ENCODE data around the gene HIVEP3.

Gene HIVEP3

DNA sequence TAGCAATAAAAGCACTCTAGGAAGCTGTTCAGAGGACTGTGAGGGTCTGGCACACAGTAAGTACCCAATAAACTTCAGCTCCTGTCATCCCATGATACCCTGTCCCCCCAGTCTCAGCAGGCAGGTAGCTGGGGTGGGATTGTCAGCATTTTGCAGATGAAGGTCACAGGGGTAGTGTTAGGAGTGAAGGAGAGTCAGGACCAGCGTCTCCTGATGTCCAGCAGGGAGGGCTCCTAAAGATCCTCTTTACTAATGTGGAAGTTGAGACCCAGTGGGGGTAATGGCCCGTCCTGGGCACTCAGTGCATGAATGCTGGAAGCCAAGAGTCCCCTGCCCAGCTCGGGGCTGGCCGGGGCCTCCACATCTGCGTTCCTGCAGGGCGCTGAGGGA, 402.9 kb downstream of the HIVEP3 start:
- H3K79me2 ChIP-seq (ENCODE audit: insufficient read depth, low read length): no peaks in the 10 kb centered on the region

DNA sequence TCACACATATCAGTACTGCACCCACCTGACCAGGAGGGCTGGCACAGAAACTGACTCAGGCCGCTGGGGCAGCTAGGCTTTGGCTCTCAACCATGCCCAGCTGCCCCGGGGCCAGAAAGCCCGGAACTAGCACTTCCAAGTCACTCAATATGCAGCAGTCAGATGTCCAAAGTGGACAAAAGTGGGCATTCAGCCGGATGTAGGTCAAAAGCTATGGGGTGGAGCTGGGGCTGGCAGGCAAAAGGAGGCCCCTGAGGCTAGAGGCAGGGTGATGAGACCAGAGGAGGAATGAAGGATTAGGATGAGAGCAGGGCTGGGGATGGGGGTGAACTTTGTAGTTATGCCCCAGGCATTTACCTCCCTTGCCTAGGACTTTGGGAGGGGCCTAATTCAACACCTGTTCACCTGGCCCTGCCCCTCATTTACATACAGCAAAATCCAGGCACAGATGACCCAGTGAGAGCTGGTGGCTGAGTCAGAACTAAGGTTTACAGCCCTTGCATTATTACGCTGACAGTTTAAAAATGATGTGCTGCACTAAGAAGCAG, 403.5 kb downstream of the HIVEP3 start:
- Histone ChIP-seq H3K27me3 (ENCODE audit: insufficient read depth, low read length, poor library complexity, severe bottlenecking) (no peaks in the 10 kb centered on the region), H3F3A (ENCODE audit: low read depth) (no peaks in the 10 kb centered on the region), H3K9me2 (replicated peaks; ENCODE audit: low read depth, low read length) (no peaks in the 10 kb centered on the region), H3K4me3 (ENCODE audit: low read length, poor library complexity, severe bottlenecking) (no peak overlapping the region), H3K9ac (ENCODE audit: low read depth, low read length, poor library complexity, severe bottlenecking) (no peak overlapping the region), H3K4me2 (ENCODE audit: low read depth, low read length, poor library complexity, severe bottlenecking) (no peak overlapping the region), H4K20me1 (ENCODE audit: insufficient read depth, low read length, poor library complexity, severe bottlenecking) (no peaks in the 10 kb centered on the region), H3K36me3 (ENCODE audit: insufficient read depth, low read length) (no peaks in the 10 kb centered on the region), H2AFZ (ENCODE audit: low read length) (no peak overlapping the region), H3K9me3 (ENCODE audit: insufficient read depth, low read depth, low read length) (no peaks in the 10 kb centered on the region), H3K79me2 (ENCODE audit: insufficient read depth, low read length) (no peaks in the 10 kb centered on the region), H3K4me1 (ENCODE audit: insufficient read depth, low read length, poor library complexity, severe bottlenecking) (no peaks in the 10 kb centered on the region)
- TF ChIP-seq, protein P1, sequence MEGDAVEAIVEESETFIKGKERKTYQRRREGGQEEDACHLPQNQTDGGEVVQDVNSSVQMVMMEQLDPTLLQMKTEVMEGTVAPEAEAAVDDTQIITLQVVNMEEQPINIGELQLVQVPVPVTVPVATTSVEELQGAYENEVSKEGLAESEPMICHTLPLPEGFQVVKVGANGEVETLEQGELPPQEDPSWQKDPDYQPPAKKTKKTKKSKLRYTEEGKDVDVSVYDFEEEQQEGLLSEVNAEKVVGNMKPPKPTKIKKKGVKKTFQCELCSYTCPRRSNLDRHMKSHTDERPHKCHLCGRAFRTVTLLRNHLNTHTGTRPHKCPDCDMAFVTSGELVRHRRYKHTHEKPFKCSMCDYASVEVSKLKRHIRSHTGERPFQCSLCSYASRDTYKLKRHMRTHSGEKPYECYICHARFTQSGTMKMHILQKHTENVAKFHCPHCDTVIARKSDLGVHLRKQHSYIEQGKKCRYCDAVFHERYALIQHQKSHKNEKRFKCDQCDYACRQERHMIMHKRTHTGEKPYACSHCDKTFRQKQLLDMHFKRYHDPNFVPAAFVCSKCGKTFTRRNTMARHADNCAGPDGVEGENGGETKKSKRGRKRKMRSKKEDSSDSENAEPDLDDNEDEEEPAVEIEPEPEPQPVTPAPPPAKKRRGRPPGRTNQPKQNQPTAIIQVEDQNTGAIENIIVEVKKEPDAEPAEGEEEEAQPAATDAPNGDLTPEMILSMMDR (conservative IDR thresholded peaks at IDR 0.05; ENCODE audit: low read length): no peak
- no peak for TF ChIP-seq EZH2phosphoT487 (IDR thresholded peaks at IDR 0.05; ENCODE audit: borderline replicate concordance)

More for the DNA sequence above, 402.9 kb downstream of the HIVEP3 start:
- Histone ChIP-seq H3K9me3 (ENCODE audit: insufficient read depth, low read depth, low read length) (no peaks in the 10 kb centered on the region), H3K9ac (ENCODE audit: low read depth, low read length, poor library complexity, severe bottlenecking) (no peak overlapping the region), H4K20me1 (ENCODE audit: insufficient read depth, low read length, poor library complexity, severe bottlenecking) (no peaks in the 10 kb centered on the region), H3K4me1 (ENCODE audit: insufficient read depth, low read length, poor library complexity, severe bottlenecking) (no peaks in the 10 kb centered on the region), H3F3A (ENCODE audit: low read depth) (no peaks in the 10 kb centered on the region), H3K36me3 (ENCODE audit: insufficient read depth, low read length) (no peaks in the 10 kb centered on the region), H3K9me2 (replicated peaks; ENCODE audit: low read depth, low read length) (no peaks in the 10 kb centered on the region), H3K27me3 (ENCODE audit: insufficient read depth, low read length, poor library complexity, severe bottlenecking) (no peaks in the 10 kb centered on the region), H3K4me3 (ENCODE audit: low read length, poor library complexity, severe bottlenecking) (no peak overlapping the region), H3K4me2 (ENCODE audit: low read depth, low read length, poor library complexity, severe bottlenecking) (no peak overlapping the region), H2AFZ (ENCODE audit: low read length) (no peak overlapping the region)
- TF ChIP-seq EZH2phosphoT487 (IDR thresholded peaks at IDR 0.05; ENCODE audit: borderline replicate concordance): no peak
- TF ChIP-seq, protein P1 (conservative IDR thresholded peaks at IDR 0.05; ENCODE audit: low read length): no peak

DNA sequence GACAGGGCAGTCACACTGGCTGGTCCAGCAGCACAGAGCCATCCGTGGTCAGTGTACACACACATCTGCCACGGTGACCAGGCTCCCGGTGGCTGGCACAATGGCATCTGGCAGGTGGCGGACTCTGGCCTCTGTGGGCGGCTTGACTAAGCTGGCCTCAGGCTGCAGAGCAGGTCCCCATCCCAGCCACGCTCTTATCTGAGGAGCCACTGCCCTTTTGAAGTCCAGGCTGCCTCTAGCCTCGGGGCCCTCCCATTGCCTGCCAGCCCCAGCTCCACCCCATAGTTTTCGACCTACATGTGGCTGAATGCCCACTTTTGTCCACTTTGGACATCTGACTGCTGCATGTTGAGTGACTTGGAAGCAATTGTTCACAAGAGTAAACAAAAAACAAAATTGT, 404.3 kb downstream of the HIVEP3 start:
- no peaks in the 10 kb centered on the region for H4K20me1 ChIP-seq (ENCODE audit: insufficient read depth, low read length, poor library complexity, severe bottlenecking)

More for the DNA sequence above, 404.3 kb downstream of the HIVEP3 start:
- H3K9me3 ChIP-seq (ENCODE audit: insufficient read depth, low read depth, low read length): no peaks in the 10 kb centered on the region
- no peak overlapping the region for H2AFZ ChIP-seq (ENCODE audit: low read length)
- no peak overlapping the region for H3K9ac ChIP-seq (ENCODE audit: low read depth, low read length, poor library complexity, severe bottlenecking)
- H3K9me2 ChIP-seq (replicated peaks; ENCODE audit: low read depth, low read length): no peaks in the 10 kb centered on the region
- no peak overlapping the region for H3K4me3 ChIP-seq (ENCODE audit: low read length, poor library complexity, severe bottlenecking)
- TF ChIP-seq, protein P1 (conservative IDR thresholded peaks at IDR 0.05; ENCODE audit: low read length): no peak
- no peak for TF ChIP-seq EZH2phosphoT487 (IDR thresholded peaks at IDR 0.05; ENCODE audit: borderline replicate concordance)
- no peaks in the 10 kb centered on the region for H3K79me2 ChIP-seq (ENCODE audit: insufficient read depth, low read length)
- no peaks in the 10 kb centered on the region for H3K27me3 ChIP-seq (ENCODE audit: insufficient read depth, low read length, poor library complexity, severe bottlenecking)
- no peaks in the 10 kb centered on the region for H3K4me1 ChIP-seq (ENCODE audit: insufficient read depth, low read length, poor library complexity, severe bottlenecking)
- H3K4me2 ChIP-seq (ENCODE audit: low read depth, low read length, poor library complexity, severe bottlenecking): no peak overlapping the region
- no peaks in the 10 kb centered on the region for H3F3A ChIP-seq (ENCODE audit: low read depth)
- H3K36me3 ChIP-seq (ENCODE audit: insufficient read depth, low read length): no peaks in the 10 kb centered on the region

Measured in Loucy (cell line).